NB4 (cell line): ENCODE measurements around the gene ESR2.

ENCODE experiments used
- CTCF ChIP-seq: IDR thresholded peaks from one replicate; pipeline ENCODE4 v1.5.1; 2012; ENCODE audit warnings: low read depth, low read length
- MAX ChIP-seq: IDR thresholded peaks from 2 replicates; pipeline ENCODE4 v1.6.1; 2011; ENCODE audit warnings: low read depth, low read length
- MYC ChIP-seq: IDR thresholded peaks from 2 replicates; pipeline ENCODE4 v1.6.1; 2011; ENCODE audit warnings: low read depth, low read length
- POLR2A ChIP-seq: IDR thresholded peaks from 2 replicates; pipeline ENCODE4 v1.6.1; 2011; ENCODE audit warnings: mild to moderate bottlenecking; ENCODE audit not compliant: insufficient read length; ENCODE audit errors: extremely low read depth

GRCh38 chr14:64238049-64238448 is 56.1 kb downstream of the ESR2 start:
- TF ChIP-seq POLR2A, result no peak
- TF ChIP-seq CTCF, result no peak
- TF ChIP-seq MAX, result no peak
- TF ChIP-seq MYC, result no peak
